ENCODE data around the gene ANKRD44. TPM values are rescaled to one million over a fixed set of nuclear protein-coding genes. Genes with fewer than 3 reads are reported as not detected.

The ANKRD44 gene
- total and polyA plus RNA-seq, 2 of the 8 experiments (the other 6 are each of a cell fraction or from before 2014, with no cell fraction given) = 1.2 to 1.3 TPM

GRCh38 chr2:197251163-197251562, 59.4 kb downstream of the ANKRD44 start:
- Histone ChIP-seq H3K23ac (ENCODE audit: insufficient read length) (no peak overlapping the region), H2AK5ac (ENCODE audit: low read depth, low read length) (no peak overlapping the region), H4K5ac (ENCODE audit: insufficient read length, low read depth, low read length) (no peak overlapping the region), H2BK15ac (ENCODE audit: low read length) (no peak overlapping the region), H3K56ac (replicated peaks; ENCODE audit: insufficient read length, low read depth, low read length) (no peak overlapping the region), H4K91ac (replicated peaks; ENCODE audit: insufficient read length, low read length) (no peak overlapping the region), H3K18ac (ENCODE audit: extremely low read depth, low read length) (no peak overlapping the region), H2BK20ac (ENCODE audit: low read length) (no peak overlapping the region), H3K4ac (replicated peaks; ENCODE audit: insufficient read length, low read depth, low read length) (no peak overlapping the region), H4K8ac (ENCODE audit: extremely low read depth, insufficient read depth, low read length) (no peak overlapping the region), H3K79me2 (ENCODE audit: control insufficient read depth in 1 of 2, insufficient read depth in 2 of 2, low read length in 2 of 2) (no peaks in the 10 kb centered on the region), H3K23me2 (ENCODE audit: low read depth, low read length) (no peaks in the 10 kb centered on the region), H2BK120ac (replicated peaks; ENCODE audit: low read depth, low read length) (no peak overlapping the region), H3K4me1 (replicated peaks in 1 of 4; ENCODE audit: control insufficient read depth in 3 of 4, insufficient read depth in 4 of 4, low read length in 3 of 4) (no peaks in the 10 kb centered on the region), H2BK12ac (ENCODE audit: low read depth, low read length) (no peak overlapping the region), H3K79me1 (ENCODE audit: low read depth, low read length) (no peaks in the 10 kb centered on the region), H2BK5ac (ENCODE audit: low read depth, low read length) (no peak overlapping the region), H3K4me3 (ENCODE audit: extremely low read depth in 1 of 4, insufficient read depth in 2 of 4, low read depth in 3 of 4, low read length in 4 of 4) (no peak overlapping the region), H3K27ac (ENCODE audit: low read depth, low read length) (no peak overlapping the region), H3K4me2 (ENCODE audit: insufficient read depth in 1 of 2, low read depth in 2 of 2, low read length in 2 of 2) (no peak overlapping the region), H3K27me3 (replicated peaks in 1 of 4; ENCODE audit: control insufficient read depth in 3 of 4, extremely low read depth in 1 of 4, insufficient read depth in 3 of 4, low read length in 3 of 4) (no peaks in the 10 kb centered on the region; a peak in 1 of 7 replicates), H4K20me1 (replicated peaks in 1 of 2; ENCODE audit: control insufficient read depth in 1 of 2, insufficient read depth in 2 of 2, low read length in 2 of 2) (no peaks in the 10 kb centered on the region), H3K9ac (replicated peaks in 1 of 4; ENCODE audit: extremely low read depth in 1 of 4, low read depth in 3 of 4, low read length in 3 of 4) (no peak overlapping the region), H3K14ac (ENCODE audit: insufficient read length) (no peak overlapping the region), H3K36me3 (ENCODE audit: control insufficient read depth in 2 of 4, insufficient read depth in 4 of 4, low read length in 3 of 4) (no peaks in the 10 kb centered on the region), H2AFZ (ENCODE audit: low read length) (no peak overlapping the region), H3K9me3 (ENCODE audit: insufficient read depth in 2 of 2, low read depth in 1 of 2, low read length in 1 of 2) (no peaks in the 10 kb centered on the region)
- ChIA-PET POLR2A (ENCODE audit: partially characterized antibody) (no interaction called here), CTCF (ENCODE audit: partially characterized antibody) (interaction anchor here (0.9 kb wide), 1 partner anchor 12 kb away, joined by 3 read pairs; no protein-coding TSS in a partner anchor)
- 73% methylated on average over 3 of the region's 3 CpGs; no CpG with 5 or more reads in 1 of the 2 experiments for WGBS, 2 experiments (ENCODE audit: extremely low coverage in 1 of 2, insufficient coverage in 1 of 2, insufficient read length in 1 of 2, insufficient replicate concordance in 2 of 2, low coverage in 1 of 2, low lambda C conversion rate in 2 of 2, missing lambda C conversion rate in 1 of 2)
- DNase-seq (ENCODE audit: low read depth in 1 of 2, low spot score in 2 of 2) (no peak), FAIRE-seq (no peak)
- TF ChIP-seq PHF8 (conservative IDR thresholded peaks at IDR 0.05; ENCODE audit: low read depth, low read length) (no peak), HDAC2 (IDR thresholded peaks at IDR 0.05; ENCODE audit: borderline replicate concordance in 1 of 2, low read depth in 2 of 2, low read length in 2 of 2) (no peak)

All from H1 (cell line).